Activated CD4-positive, alpha-beta memory T cell treated with anti-CD3 and anti-CD28 coated beads for 36 hours (primary cell): ENCODE data around the gene UBXN6. TPM values are rescaled to one million over a fixed set of nuclear protein-coding genes. Genes with fewer than 3 reads are reported as not detected.

Experiments
- CTCF ChIA-PET: fragments of 350-600 bp; sonication (Branson Sonifier 250); formaldehyde crosslinking; loops from one replicate; lab custom pipeline; 2021; ENCODE audit warnings: antibody characterized with exemption, inconsistent platforms; lab: Charles Lee
- POLR2A ChIA-PET: fragments of 350-600 bp; sonication (Branson Sonifier 250); formaldehyde crosslinking; loops from one replicate; lab custom pipeline; 2021; ENCODE audit warnings: antibody characterized with exemption; lab: Charles Lee
- DNase-seq: peaks from one replicate; pipeline ENCODE4 v3.0.0-alpha.2; 2020
- H3K27ac Mint-ChIP-seq: one replicate; pipeline ENCODE4 v1.8.0; 2021; ENCODE audit warnings: mixed read lengths
- H3K27me3 Mint-ChIP-seq: one replicate; pipeline ENCODE4 v1.8.0; 2021; ENCODE audit warnings: mixed read lengths
- H3K36me3 Mint-ChIP-seq: one replicate; pipeline ENCODE4 v1.8.0; 2021; ENCODE audit warnings: mixed read lengths
- H3K4me1 Mint-ChIP-seq: one replicate; pipeline ENCODE4 v1.8.0; 2021; ENCODE audit warnings: low read depth, mixed read lengths
- H3K4me3 Mint-ChIP-seq: one replicate; pipeline ENCODE4 v1.8.0; 2021; ENCODE audit warnings: mild to moderate bottlenecking, mixed read lengths
- H3K9me3 Mint-ChIP-seq: one replicate; pipeline ENCODE4 v1.8.0; 2021; ENCODE audit warnings: mixed read lengths
- intact Hi-C: fragments of 100-400 bp; cut with micrococcal nuclease; formaldehyde crosslinking; loops from one replicate; pipeline ENCODE4 v1.15.1; 2023
- total RNA-seq, 2 experiments: library from RNA; stranded (reverse); gene quantifications; one replicate each; pipeline ENCODE4 v1.2.3, GENCODE V29; 2021

The UBXN6 gene
- total RNA-seq, 2 experiments from 2014 or later: 36.2 to 37.1 TPM

GRCh38 chr19:4428326-4428975 is 29.1 kb downstream of the UBXN6 start:
- no peaks in the 10 kb centered on the region for H3K27me3 Mint-ChIP-seq
- no peak overlapping the region for H3K4me3 Mint-ChIP-seq
- no peaks in the 10 kb centered on the region for H3K9me3 Mint-ChIP-seq
- H3K4me1 Mint-ChIP-seq: no peaks in the 10 kb centered on the region
- no peak for DNase-seq
- intact Hi-C loops: no loop called here
- peaks cover 44% of the 10 kb centered on the region for H3K36me3 Mint-ChIP-seq
- POLR2A ChIA-PET: interaction anchor here (0.6 kb wide), 1 partner anchor 108 kb away, joined by 4 read pairs; no protein-coding TSS in a partner anchor
- no peak overlapping the region for H3K27ac Mint-ChIP-seq
- CTCF ChIA-PET: no interaction called here

DNA sequence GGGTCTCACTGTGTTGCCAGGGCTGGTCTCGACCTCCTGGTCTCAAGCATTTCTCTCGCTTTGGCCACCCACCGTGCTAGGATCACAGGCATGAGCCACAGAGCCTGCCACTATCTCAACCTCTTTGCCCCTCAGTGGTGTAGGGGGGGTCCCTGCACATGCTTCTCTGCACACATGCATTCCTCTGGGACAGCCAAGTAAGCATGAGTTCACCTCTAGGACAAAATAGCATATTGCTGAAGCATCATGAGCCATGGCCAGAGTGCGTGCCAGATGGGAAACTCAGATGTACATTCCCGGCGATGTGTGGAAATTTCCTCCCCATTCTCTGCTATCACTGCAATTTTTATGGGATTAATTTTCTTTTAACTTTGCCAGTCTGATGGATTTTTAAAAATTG is 32.1 kb downstream of the UBXN6 start:
- intact Hi-C loops: no loop called here
- Mint-ChIP-seq H3K9me3 (no peaks in the 10 kb centered on the region), H3K27me3 (no peaks in the 10 kb centered on the region), H3K27ac (no peak overlapping the region), H3K36me3 (peaks cover 41% of the 10 kb centered on the region), H3K4me1 (no peaks in the 10 kb centered on the region), H3K4me3 (no peak overlapping the region)
- DNase-seq: no peak
- ChIA-PET POLR2A (no interaction called here), CTCF (interaction anchor here (0.8 kb wide), 1 partner anchor 74 kb away, joined by 3 read pairs; no protein-coding TSS in a partner anchor)

GRCh38 chr19:4423416-4424126 is 34.0 kb downstream of the UBXN6 start:
- H3K4me1 Mint-ChIP-seq: no peaks in the 10 kb centered on the region
- intact Hi-C loops: no loop called here
- H3K27me3 Mint-ChIP-seq: no peaks in the 10 kb centered on the region

DNA sequence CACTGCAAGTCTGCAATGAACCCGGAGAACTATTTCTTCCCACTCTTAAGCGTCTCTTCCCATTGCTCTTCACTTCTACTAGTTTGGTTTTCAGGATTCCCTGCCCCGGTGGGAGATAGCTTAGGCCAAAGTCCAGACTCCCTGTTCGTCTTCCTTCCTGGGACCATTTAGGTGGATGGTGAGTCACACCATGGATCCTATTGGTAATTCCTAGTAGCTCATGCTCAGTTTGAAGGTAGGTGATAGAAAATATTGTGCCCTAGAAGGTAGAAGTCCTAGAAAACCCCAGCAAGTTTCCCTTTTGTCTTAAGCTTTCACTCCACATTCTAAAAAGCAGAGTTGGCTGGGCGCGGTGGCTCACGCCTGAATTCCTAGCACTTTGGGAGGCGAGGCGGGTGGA is 41.3 kb downstream of the UBXN6 start:
- no peak for DNase-seq
- intact Hi-C loops: no loop called here
- H3K36me3 Mint-ChIP-seq: peaks cover 35% of the 10 kb centered on the region
- H3K4me1 Mint-ChIP-seq: no peaks in the 10 kb centered on the region
- no peak overlapping the region for H3K4me3 Mint-ChIP-seq
- ChIA-PET POLR2A (no interaction called here), CTCF (interaction anchor here (1.3 kb wide), 2 partner anchors 107 to 150 kb away, joined by 3 to 4 read pairs; no protein-coding TSS in a partner anchor)
- H3K27ac Mint-ChIP-seq: no peak overlapping the region
- no peaks in the 10 kb centered on the region for H3K9me3 Mint-ChIP-seq
- H3K27me3 Mint-ChIP-seq: no peaks in the 10 kb centered on the region

More at GRCh38 chr19:4423416-4424126, 34.0 kb downstream of the UBXN6 start:
- ChIA-PET CTCF (no interaction called here), POLR2A (no interaction called here)
- H3K9me3 Mint-ChIP-seq: no peaks in the 10 kb centered on the region
- no peak for DNase-seq
- peaks cover 31% of the 10 kb centered on the region for H3K36me3 Mint-ChIP-seq
- no peak overlapping the region for H3K4me3 Mint-ChIP-seq
- no peak overlapping the region for H3K27ac Mint-ChIP-seq

DNA sequence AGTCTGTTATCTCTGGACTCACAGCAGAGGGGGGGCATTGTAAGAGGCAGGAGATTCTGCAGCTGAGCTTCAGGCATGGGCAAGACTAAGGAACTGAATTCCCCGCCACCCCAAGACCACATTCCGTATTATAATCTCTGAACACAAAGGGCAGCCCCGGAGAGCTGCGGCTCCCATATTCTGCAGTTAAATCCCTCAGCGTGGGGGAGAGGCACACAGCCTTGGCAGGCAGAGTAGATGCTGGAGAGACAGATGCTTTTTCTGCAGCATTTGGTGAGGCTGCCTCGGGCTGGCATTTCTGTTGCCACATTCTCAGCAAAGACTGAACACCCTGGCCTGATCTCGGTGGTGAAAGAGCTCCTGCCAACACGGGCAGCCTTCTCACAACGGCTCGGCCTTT is 42.2 kb downstream of the UBXN6 start:
- ChIA-PET CTCF (interaction anchor here (1.3 to 1.4 kb wide), 3 partner anchors 46 to 149 kb away, joined by 3 to 5 read pairs (median 4); no protein-coding TSS in a partner anchor), POLR2A (no interaction called here)
- peaks cover 40% of the 10 kb centered on the region for H3K36me3 Mint-ChIP-seq
- no peaks in the 10 kb centered on the region for H3K27me3 Mint-ChIP-seq
- no peak for DNase-seq
- H3K4me3 Mint-ChIP-seq: no peak overlapping the region
- intact Hi-C loops: no loop called here
- H3K9me3 Mint-ChIP-seq: no peaks in the 10 kb centered on the region
- no peaks in the 10 kb centered on the region for H3K4me1 Mint-ChIP-seq
- no peak overlapping the region for H3K27ac Mint-ChIP-seq

GRCh38 chr19:4414800-4415321 is 42.7 kb downstream of the UBXN6 start:
- no peak overlapping the region for H3K4me3 Mint-ChIP-seq
- no peaks in the 10 kb centered on the region for H3K9me3 Mint-ChIP-seq
- no peaks in the 10 kb centered on the region for H3K4me1 Mint-ChIP-seq
- no peak for DNase-seq
- H3K36me3 Mint-ChIP-seq: peaks cover 41% of the 10 kb centered on the region
- H3K27me3 Mint-ChIP-seq: no peaks in the 10 kb centered on the region
- no peak overlapping the region for H3K27ac Mint-ChIP-seq
- POLR2A ChIA-PET: no interaction called here
- CTCF ChIA-PET: interaction anchor here (1.3 to 1.4 kb wide), 3 partner anchors 45 to 148 kb away, joined by 3 to 5 read pairs (median 4); no protein-coding TSS in a partner anchor
- intact Hi-C loops: no loop called here

GRCh38 chr19:4414144-4414799 is 43.3 kb downstream of the UBXN6 start:
- Mint-ChIP-seq H3K36me3 (peaks cover 45% of the 10 kb centered on the region), H3K27ac (no peak overlapping the region), H3K4me1 (no peaks in the 10 kb centered on the region), H3K27me3 (no peaks in the 10 kb centered on the region), H3K4me3 (no peak overlapping the region), H3K9me3 (no peaks in the 10 kb centered on the region)
- no peak for DNase-seq
- intact Hi-C loops: no loop called here
- ChIA-PET POLR2A (no interaction called here), CTCF (interaction anchor here (0.6 to 1.5 kb wide), 3 partner anchors 45 to 397 kb away, joined by 3 to 5 read pairs (median 3); no protein-coding TSS in a partner anchor)

GRCh38 chr19:4413588-4413987 is 44.0 kb downstream of the UBXN6 start:
- intact Hi-C loops: no loop called here
- Mint-ChIP-seq H3K27ac (no peak overlapping the region), H3K27me3 (no peaks in the 10 kb centered on the region), H3K9me3 (no peaks in the 10 kb centered on the region), H3K4me3 (no peak overlapping the region), H3K36me3 (peaks cover 50% of the 10 kb centered on the region), H3K4me1 (no peaks in the 10 kb centered on the region)
- POLR2A ChIA-PET: no interaction called here
- DNase-seq: no peak
- CTCF ChIA-PET: interaction anchor here (0.6 to 1.5 kb wide), 2 partner anchors 146 to 398 kb away, joined by 3 read pairs; no protein-coding TSS in a partner anchor

DNA sequence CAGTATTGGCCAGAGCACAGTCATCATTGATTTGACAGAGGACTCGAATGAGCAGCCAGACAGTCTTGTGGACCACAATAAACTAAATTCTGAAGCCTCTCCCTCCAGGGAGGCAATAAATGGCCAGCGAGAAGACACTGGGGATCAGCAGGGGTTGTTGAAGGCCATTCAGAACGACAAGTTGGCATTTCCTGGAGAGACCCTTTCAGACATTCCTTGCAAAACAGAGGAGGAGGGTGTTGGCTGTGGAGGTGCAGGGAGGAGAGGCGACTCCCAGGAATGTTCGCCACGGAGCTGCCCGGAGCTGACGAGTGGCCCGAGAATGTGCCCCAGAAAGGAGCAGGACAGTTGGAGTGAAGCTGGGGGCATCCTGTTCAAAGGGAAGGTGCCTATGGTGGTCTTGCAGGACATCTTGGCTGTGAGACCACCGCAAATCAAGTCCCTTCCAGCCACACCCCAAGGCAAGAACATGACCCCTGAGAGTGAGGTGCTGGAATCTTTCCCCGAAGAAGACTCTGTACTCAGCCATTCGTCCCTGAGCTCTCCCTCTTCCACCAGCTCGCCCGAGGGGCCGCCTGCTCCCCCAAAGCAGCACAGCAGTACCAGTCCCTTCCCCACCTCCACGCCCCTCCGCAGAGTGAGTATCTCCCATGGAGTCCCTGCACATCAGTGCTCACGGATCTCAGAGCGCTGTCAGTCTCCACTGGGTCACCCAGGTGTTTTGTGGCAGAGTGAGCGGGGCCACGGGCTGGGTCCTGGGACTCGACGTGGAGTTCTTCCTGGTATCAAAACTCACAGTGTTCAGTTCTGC is 48.3 kb downstream of the UBXN6 start:
- CTCF ChIA-PET: no interaction called here
- no peaks in the 10 kb centered on the region for H3K9me3 Mint-ChIP-seq
- H3K27me3 Mint-ChIP-seq: no peaks in the 10 kb centered on the region
- H3K4me1 Mint-ChIP-seq: peaks cover 15% of the 10 kb centered on the region
- DNase-seq: no peak
- H3K36me3 Mint-ChIP-seq: peaks cover 55% of the 10 kb centered on the region
- H3K4me3 Mint-ChIP-seq: no peak overlapping the region
- POLR2A ChIA-PET: no interaction called here
- no peak overlapping the region for H3K27ac Mint-ChIP-seq
- intact Hi-C loops: no loop called here

- Mint-ChIP-seq H3K27me3 (no peaks in the 10 kb centered on the region), H3K4me1 (peaks cover 30% of the 10 kb centered on the region), H3K36me3 (peaks cover 47% of the 10 kb centered on the region), H3K27ac (no peak overlapping the region), H3K4me3 (no peak overlapping the region), H3K9me3 (no peaks in the 10 kb centered on the region)
- ChIA-PET POLR2A (interaction anchor here (1.1 kb wide), 1 partner anchor 65 kb away, joined by 3 read pairs; no protein-coding TSS in a partner anchor), CTCF (no interaction called here)
- intact Hi-C loops: no loop called here
- DNase-seq: no peak
Measured at GRCh38 chr19:4406626-4407025, 51.0 kb downstream of the UBXN6 start.

DNA sequence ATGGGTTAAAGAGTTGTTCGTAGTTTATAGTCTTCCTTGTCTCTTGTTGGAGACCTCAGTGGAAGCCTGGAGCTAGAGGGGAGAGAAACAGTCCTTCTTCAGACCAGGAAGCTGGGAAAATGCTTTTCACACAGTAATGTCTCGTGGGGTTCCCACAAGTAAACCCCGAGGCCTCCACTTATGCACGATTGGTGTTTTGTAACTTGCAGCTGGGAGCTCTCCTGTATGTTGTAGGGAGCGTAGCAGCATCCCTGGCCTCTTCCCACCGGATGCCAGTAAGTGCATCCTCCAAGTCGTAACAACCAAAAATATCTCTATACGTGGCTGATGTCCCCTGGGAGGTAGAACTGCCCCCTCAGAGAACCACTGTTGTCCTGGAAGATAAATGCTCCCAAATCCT is 51.6 kb downstream of the UBXN6 start:
- CTCF ChIA-PET: no interaction called here
- Mint-ChIP-seq H3K4me3 (no peak overlapping the region), H3K9me3 (no peaks in the 10 kb centered on the region), H3K27me3 (no peaks in the 10 kb centered on the region), H3K36me3 (peaks cover 44% of the 10 kb centered on the region), H3K4me1 (peaks cover 37% of the 10 kb centered on the region), H3K27ac (no peak overlapping the region)
- DNase-seq: no peak
- POLR2A ChIA-PET: interaction anchor here (0.6 to 1.1 kb wide), 2 partner anchors 66 to 151 kb away, joined by 3 to 4 read pairs; no protein-coding TSS in a partner anchor
- intact Hi-C loops: no loop called here
